Measurements from ENCODE around the gene ALOX12.

The ALOX12 gene

GRCh38 chr17:6994118-6994598, 1.7 kb upstream of the ALOX12 start:
- H3K4me3 ChIP-seq (ENCODE audit: low read length, poor library complexity, severe bottlenecking), result no peak overlapping the region
- no peaks in the 10 kb centered on the region for H4K20me1 ChIP-seq (ENCODE audit: insufficient read depth, low read length, poor library complexity, severe bottlenecking)
- no peak overlapping the region for H3K9ac ChIP-seq (ENCODE audit: low read depth, low read length, poor library complexity, severe bottlenecking)
- no peak overlapping the region for H2AFZ ChIP-seq (ENCODE audit: low read length)
- H3K9me2 ChIP-seq (replicated peaks; ENCODE audit: low read depth, low read length), result no peaks in the 10 kb centered on the region
- H3K4me1 ChIP-seq (ENCODE audit: insufficient read depth, low read length, poor library complexity, severe bottlenecking), result no peaks in the 10 kb centered on the region
- no peaks in the 10 kb centered on the region for H3K79me2 ChIP-seq (ENCODE audit: insufficient read depth, low read length)
- H3K4me2 ChIP-seq (ENCODE audit: low read depth, low read length, poor library complexity, severe bottlenecking), result no peak overlapping the region
- H3K27me3 ChIP-seq (ENCODE audit: insufficient read depth, low read length, poor library complexity, severe bottlenecking), result no peaks in the 10 kb centered on the region
- TF ChIP-seq EZH2phosphoT487 (IDR thresholded peaks at IDR 0.05; ENCODE audit: borderline replicate concordance) (no peak), CTCF (conservative IDR thresholded peaks at IDR 0.05; ENCODE audit: low read length) (no peak)
- H3F3A ChIP-seq (ENCODE audit: low read depth), result no peaks in the 10 kb centered on the region
- peaks cover 5% of the 10 kb centered on the region; the same call in 1 of the 2 replicates for H3K36me3 ChIP-seq (ENCODE audit: insufficient read depth, low read length)
- no peaks in the 10 kb centered on the region for H3K9me3 ChIP-seq (ENCODE audit: insufficient read depth, low read depth, low read length)

- H3K4me2 ChIP-seq (ENCODE audit: low read depth, low read length, poor library complexity, severe bottlenecking), result no peak overlapping the region
- H3K27me3 ChIP-seq (ENCODE audit: insufficient read depth, low read length, poor library complexity, severe bottlenecking), result no peaks in the 10 kb centered on the region
- H3K9me3 ChIP-seq (ENCODE audit: insufficient read depth, low read depth, low read length), result no peaks in the 10 kb centered on the region
- H3K9ac ChIP-seq (ENCODE audit: low read depth, low read length, poor library complexity, severe bottlenecking), result no peak overlapping the region
- H3F3A ChIP-seq (ENCODE audit: low read depth), result no peaks in the 10 kb centered on the region
- H3K9me2 ChIP-seq (replicated peaks; ENCODE audit: low read depth, low read length), result no peaks in the 10 kb centered on the region
- no peak for TF ChIP-seq EZH2phosphoT487 (IDR thresholded peaks at IDR 0.05; ENCODE audit: borderline replicate concordance)
- no peak for TF ChIP-seq CTCF (conservative IDR thresholded peaks at IDR 0.05; ENCODE audit: low read length)
- H3K4me1 ChIP-seq (ENCODE audit: insufficient read depth, low read length, poor library complexity, severe bottlenecking), result no peaks in the 10 kb centered on the region
- H3K4me3 ChIP-seq (ENCODE audit: low read length, poor library complexity, severe bottlenecking), result no peak overlapping the region
- no peaks in the 10 kb centered on the region for H4K20me1 ChIP-seq (ENCODE audit: insufficient read depth, low read length, poor library complexity, severe bottlenecking)
- H3K36me3 ChIP-seq (ENCODE audit: insufficient read depth, low read length), result peaks cover 9% of the 10 kb centered on the region; the same call in 1 of the 2 replicates
- no peaks in the 10 kb centered on the region for H3K79me2 ChIP-seq (ENCODE audit: insufficient read depth, low read length)
- no peak overlapping the region for H2AFZ ChIP-seq (ENCODE audit: low read length)
Measured at GRCh38 chr17:6994666-6995256, 1.1 kb upstream of the ALOX12 start.

GRCh38 chr17:6996256-6997011, 585 bp downstream of the ALOX12 start:
- Histone ChIP-seq H3K4me3 (ENCODE audit: low read length, poor library complexity, severe bottlenecking) (no peak overlapping the region), H3K36me3 (ENCODE audit: insufficient read depth, low read length) (peaks cover 9% of the 10 kb centered on the region; the same call in 1 of the 2 replicates), H4K20me1 (ENCODE audit: insufficient read depth, low read length, poor library complexity, severe bottlenecking) (no peaks in the 10 kb centered on the region), H2AFZ (ENCODE audit: low read length) (no peak overlapping the region), H3F3A (ENCODE audit: low read depth) (no peaks in the 10 kb centered on the region), H3K9me2 (replicated peaks; ENCODE audit: low read depth, low read length) (no peaks in the 10 kb centered on the region), H3K9me3 (ENCODE audit: insufficient read depth, low read depth, low read length) (no peaks in the 10 kb centered on the region), H3K79me2 (ENCODE audit: insufficient read depth, low read length) (no peaks in the 10 kb centered on the region), H3K9ac (ENCODE audit: low read depth, low read length, poor library complexity, severe bottlenecking) (no peak overlapping the region), H3K4me1 (ENCODE audit: insufficient read depth, low read length, poor library complexity, severe bottlenecking) (no peaks in the 10 kb centered on the region), H3K27me3 (ENCODE audit: insufficient read depth, low read length, poor library complexity, severe bottlenecking) (no peaks in the 10 kb centered on the region), H3K4me2 (ENCODE audit: low read depth, low read length, poor library complexity, severe bottlenecking) (no peak overlapping the region)
- TF ChIP-seq CTCF (conservative IDR thresholded peaks at IDR 0.05; ENCODE audit: low read length), result no peak

Measured in Loucy (cell line).